K562 (cell line): ENCODE data around the gene SORT1. TPM values are rescaled to one million over a fixed set of nuclear protein-coding genes. Genes with fewer than 3 reads are reported as not detected.

Experiments used
- ADNP ChIP-seq: fragments of 200-800 bp; sonication (Bioruptor generic); IDR thresholded peaks from 2 replicates; pipeline ENCODE4 v1.6.1; 2016; ENCODE audit warnings: missing genetic modification characterization, missing compliant biosample characterization
- ATF2 ChIP-seq: sonication (generic); formaldehyde crosslinking; IDR thresholded peaks from 2 replicates; pipeline ENCODE4 v1.8.1; 2022; ENCODE audit warnings: missing genetic modification reagents
- BMI1 ChIP-seq: fragments of 150-350 bp; IDR thresholded peaks from 2 replicates; pipeline ENCODE4 v1.6.1; 2014; ENCODE audit warnings: low read length
- CBX8 ChIP-seq: fragments of 200-600 bp; sonication (generic); IDR thresholded peaks from 2 replicates; pipeline ENCODE4 v1.6.1; 2012; ENCODE audit warnings: borderline replicate concordance, mixed run types, low read depth, mild to moderate bottlenecking, moderate library complexity, mixed read lengths, low read length, control low read depth, inconsistent platforms; ENCODE audit not compliant: poor library complexity, severe bottlenecking; ENCODE audit errors: extremely low read depth
- FOXO4 ChIP-seq: fragments of 450-650 bp; formaldehyde crosslinking; IDR thresholded peaks from 2 replicates; pipeline ENCODE4 v1.4.0; 2020; ENCODE audit warnings: mild to moderate bottlenecking, moderate library complexity
- HNRNPUL1 ChIP-seq: fragments of 200-400 bp; formaldehyde crosslinking; IDR thresholded peaks from 2 replicates; pipeline ENCODE4 v1.6.1; 2017; ENCODE audit warnings: low read length
- KLF16 ChIP-seq: IDR thresholded peaks from 2 replicates; pipeline ENCODE4 v1.6.1; 2016; ENCODE audit warnings: antibody characterized with exemption
- MCM5 ChIP-seq: fragments of 450-650 bp; IDR thresholded peaks from 2 replicates; pipeline ENCODE4 v1.6.1; 2016; ENCODE audit warnings: low read depth
- NBN ChIP-seq: fragments of 450-650 bp; IDR thresholded peaks from 2 replicates; pipeline ENCODE4 v1.6.1; 2016; ENCODE audit warnings: low read depth, mild to moderate bottlenecking
- PHB ChIP-seq: fragments of 250-450 bp; sonication (Bioruptor Pico); IDR thresholded peaks from 2 replicates; pipeline ENCODE4 v1.5.0; 2021
- PREB ChIP-seq: sonication (generic); formaldehyde crosslinking; IDR thresholded peaks from 2 replicates; pipeline ENCODE4 v1.8.1; 2023; ENCODE audit warnings: mild to moderate bottlenecking, missing genetic modification reagents
- RBM17 ChIP-seq: fragments of 200-400 bp; formaldehyde crosslinking; IDR thresholded peaks from 2 replicates; pipeline ENCODE4 v1.6.1; 2017; ENCODE audit warnings: low read depth, mild to moderate bottlenecking, low read length, borderline replicate concordance
- RBM39 ChIP-seq: fragments of 200-400 bp; formaldehyde crosslinking; optimal IDR thresholded peaks from 2 replicates; pipeline ENCODE3; 2018; ENCODE audit warnings: low read depth, low read length
- REST ChIP-seq, 2 experiments: fragments of 450-650 bp; formaldehyde crosslinking in 1 of 2; IDR thresholded peaks; 2 replicates each; pipeline versions ENCODE4 v1.4.0 to v1.6.1; 2014 to 2020; ENCODE audit warnings: mild to moderate bottlenecking in 2 of 2, borderline replicate concordance in 1 of 2, low read depth in 1 of 2
- RFX1 ChIP-seq: fragments of 450-650 bp; IDR thresholded peaks from 2 replicates; pipeline ENCODE4 v1.6.1; 2016; ENCODE audit warnings: mild to moderate bottlenecking, moderate library complexity
- TAF15 ChIP-seq: fragments of 200-400 bp; formaldehyde crosslinking; IDR thresholded peaks from 2 replicates; pipeline ENCODE4 v1.6.1; 2017; ENCODE audit warnings: mild to moderate bottlenecking, low read depth, low read length, moderate library complexity
- polyA plus RNA-seq, 8 experiments: library from polyadenylated mRNA; depleted of rRNA in 4 of 8; stranded (reverse) in 5 of 8; unstranded in 3 of 8; fragments of >200 nt; fragmentation: Nextera tagmentation in 2 of 8; fragmentation: Illumina TruSeq in 1 of 8; extraction: Ambion mirVana in 2 of 8; extraction: Trizol in 1 of 8; gene quantifications; 2 replicates each; pipeline versions ENCODE4 v1.2.1 to v1.2.3, GENCODE V29; 2011 to 2014; ENCODE audit warnings: inconsistent platforms in 1 of 8, missing spikeins in 1 of 8
- total RNA-seq, 7 experiments: library from RNA; depleted of rRNA in 6 of 7; stranded (reverse); fragments of >200 nt in 6 of 7; fragmentation: Illumina TruSeq in 2 of 7; extraction: Trizol in 2 of 7; gene quantifications; 2 replicates each; pipeline versions ENCODE4 v1.2.1 to v1.2.3, GENCODE V29; 2011 to 2021; ENCODE audit warnings: low replicate concordance in 1 of 7

The SORT1 gene
- total and polyA plus RNA-seq, 9 of the 15 experiments (the other 6 are each of a cell fraction or from before 2014, with no cell fraction given): 27.4 to 112 (median 65.0) TPM

GRCh38 chr1:109392788-109393616 lies 4.7 kb downstream of the SORT1 start (continued):
- TF ChIP-seq REST (IDR thresholded peaks at IDR 0.05; ENCODE audit: borderline replicate concordance) (no peak), REST (CRISPR knock-in tag; IDR thresholded peaks at IDR 0.05; ENCODE audit: low read depth) (no peak), RFX1 (no peak), MCM5 (no peak), ATF2 (CRISPR knock-in tag) (no peak), BMI1 (no peak), TAF15 (no peak), NBN (peak; percentile 79; the same call in 1 of the 2 replicates), PREB (CRISPR knock-in tag) (no peak), RBM17 (no peak), PHB (CRISPR knock-in tag) (no peak), KLF16 (no peak), CBX8 (no peak), HNRNPUL1 (no peak), RBM39 (no peak), ADNP (tag) (no peak), FOXO4 (CRISPR knock-in tag) (no peak)
